Ovary (tissue), 9 donors: ENCODE measurements around the gene C11orf54. TPM values are rescaled to one million over a fixed set of nuclear protein-coding genes. Genes with fewer than 3 reads are reported as not detected.

Source experiments
- DNase-seq, 5 donors: peaks; one replicate each; pipeline ENCODE4 v3.0.0-alpha.2; 2019 to 2020
- H3K27ac ChIP-seq, 2 donors: fragments of 200-600 bp; one replicate each; pipeline versions ENCODE4 v1.5.1 to v1.8.0; 2019 to 2022
- H3K27me3 ChIP-seq: fragments of 200-600 bp; one replicate; pipeline ENCODE4 v1.8.0; 2022
- H3K36me3 ChIP-seq: fragments of 200-600 bp; sonication (generic); one replicate; pipeline ENCODE4 v1.5.1; 2019
- H3K4me1 ChIP-seq: one replicate; pipeline ENCODE4 v1.8.1; 2013; ENCODE audit warnings: mild to moderate bottlenecking, moderate library complexity; ENCODE audit not compliant: insufficient read depth
- H3K4me3 ChIP-seq: fragments of 200-600 bp; sonication (generic); one replicate; pipeline ENCODE4 v1.5.1; 2017
- H3K9me3 ChIP-seq, 2 donors: fragments of 200-600 bp in 1 of 2; sonication (generic) in 1 of 2; one replicate each; pipeline versions ENCODE4 v1.5.1 to v1.8.1; 2013 to 2019; ENCODE audit warnings: mild to moderate bottlenecking in 1 of 2, moderate library complexity in 1 of 2
- EP300 ChIP-seq: sonication (generic); formaldehyde crosslinking; IDR thresholded peaks from one replicate; pipeline ENCODE4 v1.6.1; 2017; ENCODE audit warnings: antibody characterized with exemption
- POLR2A ChIP-seq: fragments of 450-650 bp; IDR thresholded peaks from one replicate; pipeline ENCODE4 v1.6.1; 2017; ENCODE audit warnings: antibody characterized with exemption, mild to moderate bottlenecking, moderate library complexity
- WGBS, 3 donors: extraction: QIAGEN DNeasy Blood & Tissue Kit in 1 of 3; methylation state at CpG; one replicate each; pipeline versions ENCODE4 v1.1.5 to v1.1.7; 2013 to 2017; 5-methylcytosine and 5-hydroxymethylcytosine counted together
- intact Hi-C, 4 donors: fragments of 100-400 bp; cut with DNase I; formaldehyde crosslinking; loops; one replicate each; pipeline versions ENCODE4 v1.11.0 to v1.15.1; 2022 to 2023
- polyA plus RNA-seq, 2 donors: library from polyadenylated mRNA; stranded (reverse); fragments of 200-250 nt in 1 of 2; fragments of 350-450 nt in 1 of 2; fragmentation: Illumina TruSeq in 1 of 2; extraction: RNeasy Lipid Tissue Mini Kit (QIAGEN cat#74804) in 1 of 2; gene quantifications; one replicate each; pipeline ENCODE4 v1.2.3, GENCODE V29; 2013 to 2014
- total RNA-seq, 7 donors: library from RNA; depleted of rRNA in 2 of 7; stranded (reverse); fragments of >200 nt in 2 of 7; fragmentation: NEBNext Ultra II Directional in 3 of 7; extraction: Animal tissue kit (Norgen Biotek cat#: 25700) in 3 of 7; gene quantifications; one replicate each; pipeline versions ENCODE4 v1.1.0 to v1.2.4, GENCODE V29; 2016 to 2023
- TF ChIP-seq, protein P1 (sequence below), 3 donors: fragments of 450-650 bp in 2 of 3; fragments of 200-600 bp in 1 of 3; IDR thresholded peaks; one replicate each; pipeline versions ENCODE4 v1.5.1 to v1.8.0; 2016 to 2022; ENCODE audit warnings: antibody characterized with exemption in 3 of 3, mild to moderate bottlenecking in 1 of 3
- donor health status: DM: no; HTN: no; CAD: no; lungs with moderate emphysema.
- donor health status: DM: no; HTN: no; CAD: no.
- donor health status: Bipolar disorder and iron deficiency.
- donor health status: DM: yes; HTN: yes; CAD: no.
- donor health status: DM: no; HTN: no; CAD: no.
- donor health status: DM: yes; HTN: yes; CAD: no.

The C11orf54 gene
- total and polyA plus RNA-seq, 9 donors: 22.8 to 48.0 (median 36.0) TPM

DNA sequence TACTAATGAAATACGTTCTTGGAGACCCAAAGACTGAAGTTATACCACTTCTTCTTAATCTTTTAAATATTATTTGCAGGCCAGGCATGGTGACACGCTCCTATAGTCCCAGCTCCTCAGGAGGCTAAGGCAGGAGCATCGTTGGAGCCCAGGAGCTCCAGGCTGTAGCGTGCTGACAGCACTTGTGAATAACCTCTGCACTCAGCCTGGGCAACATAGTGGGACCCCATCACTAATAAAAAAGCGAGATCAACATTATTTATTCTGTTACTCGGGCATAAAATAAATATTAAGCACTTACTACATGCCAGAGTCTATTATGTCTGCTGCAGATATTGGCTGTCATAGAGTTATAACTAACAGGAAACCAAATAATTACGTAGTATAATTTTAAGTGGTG is 41.9 kb downstream of the C11orf54 start:
- WGBS, 3 donors: 39 to 42% (median 41%) methylated on average over 7 of the region's 7 CpGs
- intact Hi-C loops: loop anchor here in 3 of 4 donors (5.0 kb wide), 1 partner anchor 41 kb away; the partner anchor contains the start of genes C11orf54 (in 3 of the 3) and TAF1D (in 3 of the 3)
- peak overlapping the region; percentile 96 for H3K4me3 ChIP-seq
- no peaks in the 10 kb centered on the region for H3K27me3 ChIP-seq
- H3K9me3 ChIP-seq: no peaks in the 10 kb centered on the region
- peaks cover 8% of the 10 kb centered on the region for H3K4me1 ChIP-seq
- TF ChIP-seq, protein P1, sequence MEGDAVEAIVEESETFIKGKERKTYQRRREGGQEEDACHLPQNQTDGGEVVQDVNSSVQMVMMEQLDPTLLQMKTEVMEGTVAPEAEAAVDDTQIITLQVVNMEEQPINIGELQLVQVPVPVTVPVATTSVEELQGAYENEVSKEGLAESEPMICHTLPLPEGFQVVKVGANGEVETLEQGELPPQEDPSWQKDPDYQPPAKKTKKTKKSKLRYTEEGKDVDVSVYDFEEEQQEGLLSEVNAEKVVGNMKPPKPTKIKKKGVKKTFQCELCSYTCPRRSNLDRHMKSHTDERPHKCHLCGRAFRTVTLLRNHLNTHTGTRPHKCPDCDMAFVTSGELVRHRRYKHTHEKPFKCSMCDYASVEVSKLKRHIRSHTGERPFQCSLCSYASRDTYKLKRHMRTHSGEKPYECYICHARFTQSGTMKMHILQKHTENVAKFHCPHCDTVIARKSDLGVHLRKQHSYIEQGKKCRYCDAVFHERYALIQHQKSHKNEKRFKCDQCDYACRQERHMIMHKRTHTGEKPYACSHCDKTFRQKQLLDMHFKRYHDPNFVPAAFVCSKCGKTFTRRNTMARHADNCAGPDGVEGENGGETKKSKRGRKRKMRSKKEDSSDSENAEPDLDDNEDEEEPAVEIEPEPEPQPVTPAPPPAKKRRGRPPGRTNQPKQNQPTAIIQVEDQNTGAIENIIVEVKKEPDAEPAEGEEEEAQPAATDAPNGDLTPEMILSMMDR (IDR thresholded peaks at IDR 0.05): no peak
- TF ChIP-seq POLR2A: no peak
- TF ChIP-seq EP300: no peak
- DNase-seq: no peak
- no peak overlapping the region for H3K27ac ChIP-seq
- no peaks in the 10 kb centered on the region for H3K36me3 ChIP-seq

DNA sequence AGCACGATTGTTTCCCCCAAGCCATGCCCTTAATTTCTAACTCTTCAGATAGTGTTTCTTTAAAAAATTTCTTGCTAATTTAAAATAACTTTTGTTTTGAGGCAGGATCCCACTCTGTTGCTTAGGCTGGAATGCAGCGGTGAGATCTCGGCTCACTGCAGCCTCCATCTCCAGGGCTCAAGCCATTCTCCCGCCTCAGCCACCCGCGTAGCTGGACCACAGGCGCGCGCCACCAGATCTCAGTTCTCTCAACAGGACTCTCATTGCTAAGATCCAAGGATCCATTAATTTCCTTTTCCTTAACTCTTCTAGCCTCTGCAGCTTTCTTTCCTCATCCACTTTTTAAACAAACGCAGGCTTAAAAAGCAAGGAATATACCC is 42.3 kb downstream of the C11orf54 start:
- Histone ChIP-seq H3K4me1 (peaks cover 8% of the 10 kb centered on the region), H3K36me3 (no peaks in the 10 kb centered on the region), H3K27ac (no peak overlapping the region), H3K4me3 (peak overlapping the region; percentile 96), H3K9me3 (no peaks in the 10 kb centered on the region), H3K27me3 (no peaks in the 10 kb centered on the region)
- no peak for DNase-seq
- TF ChIP-seq, protein P1 (IDR thresholded peaks at IDR 0.05): peak in 1 of 3 donors; percentile 58
- no peak for TF ChIP-seq EP300
- intact Hi-C loops: loop anchor here in 3 of 4 donors (5.0 kb wide), 1 partner anchor 41 kb away; the partner anchor contains the start of genes C11orf54 (in 3 of the 3) and TAF1D (in 3 of the 3)
- WGBS, 3 donors: 0% methylated on average over 10 of the region's 10 CpGs

DNA sequence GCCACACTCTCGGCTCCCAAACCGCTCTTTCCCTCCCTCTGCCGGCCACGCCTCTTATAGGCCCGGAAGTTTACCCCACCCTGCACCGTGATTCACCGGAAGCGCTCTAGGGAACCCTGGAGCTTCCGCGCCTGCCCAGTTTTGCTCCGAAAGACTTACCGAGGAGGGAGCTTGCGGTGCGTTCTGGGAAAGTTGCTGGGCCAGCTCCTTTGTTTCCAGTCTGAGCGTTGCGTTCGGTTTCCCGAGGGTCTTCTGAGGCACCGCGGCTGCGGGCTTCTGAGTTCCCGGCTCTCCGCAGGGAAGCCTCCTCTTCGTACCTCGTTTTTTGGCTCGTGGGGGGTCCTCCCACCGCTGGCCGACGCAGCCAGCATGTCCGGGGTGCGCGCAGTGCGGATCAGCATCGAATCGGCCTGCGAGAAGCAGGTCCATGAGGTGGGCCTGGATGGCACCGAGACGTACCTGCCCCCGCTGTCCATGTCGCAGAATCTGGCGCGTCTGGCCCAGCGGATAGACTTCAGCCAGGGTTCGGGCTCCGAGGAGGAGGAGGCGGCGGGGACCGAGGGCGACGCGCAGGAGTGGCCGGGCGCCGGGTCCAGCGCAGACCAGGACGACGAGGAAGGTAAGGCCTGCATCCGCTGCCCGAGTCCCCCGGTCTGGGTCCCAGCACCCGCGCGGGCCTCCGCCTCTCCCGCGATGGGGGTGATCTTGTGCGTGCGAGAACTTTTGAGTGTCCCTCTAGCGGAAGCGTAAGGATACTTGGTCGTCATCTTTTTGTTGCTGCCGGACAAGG is 42.9 kb downstream of the C11orf54 start, which contains the start of gene MED17:
Gene MED17 (plus strand): TSS at position 138 of the 790 bp plus-strand sequence. CDS start 232 bp downstream, at position 370.
- peaks cover 8% of the 10 kb centered on the region for H3K4me1 ChIP-seq
- peak; percentile 76 for TF ChIP-seq POLR2A
- TF ChIP-seq, protein P1 (IDR thresholded peaks at IDR 0.05): peak in 1 of 3 donors; percentile 58
- TF ChIP-seq EP300: no peak
- H3K27me3 ChIP-seq: no peaks in the 10 kb centered on the region
- no peaks in the 10 kb centered on the region for H3K36me3 ChIP-seq
- peak within 1 kb of the TSS; percentile 96 for H3K4me3 ChIP-seq
- no peaks in the 10 kb centered on the region for H3K9me3 ChIP-seq
- intact Hi-C loops: loop anchor here in 3 of 4 donors (5.0 kb wide), 1 partner anchor 42 kb away; the partner anchor contains the start of genes C11orf54 (in 3 of the 3) and TAF1D (in 3 of the 3)
- H3K27ac ChIP-seq: peak within 1 kb of the TSS; percentile 37 to 80
- WGBS, 3 donors: 0% methylated on average over 70 to 72 of the region's 72 CpGs
- DNase-seq: peak; percentile 89 to 92 (median 90)

DNA sequence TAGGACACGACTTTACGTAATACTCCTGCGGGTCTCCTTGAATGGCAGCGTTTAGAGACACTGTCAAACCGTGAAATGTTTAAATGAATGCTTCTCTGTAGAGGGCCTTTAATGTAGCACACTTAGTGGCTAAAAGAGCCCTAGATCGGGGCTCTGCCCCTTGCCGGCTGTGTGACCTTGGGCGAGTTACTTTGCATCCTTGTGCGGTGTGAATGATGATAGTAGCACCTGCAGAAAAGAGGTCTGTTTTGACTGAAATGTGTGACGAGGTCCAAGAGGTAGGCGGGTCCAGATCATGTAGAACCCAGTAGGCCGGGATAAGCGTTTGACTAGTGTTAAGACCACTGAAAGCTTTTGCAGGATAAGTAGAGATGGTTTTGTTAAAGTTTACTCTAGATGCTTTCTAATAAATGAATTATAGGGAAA is 43.5 kb downstream of the C11orf54 start:
- no peaks in the 10 kb centered on the region for H3K9me3 ChIP-seq
- intact Hi-C loops: loop anchor here in 3 of 4 donors (5.0 kb wide), 1 partner anchor 43 kb away; the partner anchor contains the start of genes C11orf54 (in 3 of the 3) and TAF1D (in 3 of the 3)
- H3K36me3 ChIP-seq: no peaks in the 10 kb centered on the region
- 0% methylated on average over 13 of the region's 13 CpGs for WGBS, 3 donors
- peak overlapping the region; percentile 96 for H3K4me3 ChIP-seq
- H3K4me1 ChIP-seq: peaks cover 8% of the 10 kb centered on the region
- DNase-seq: no peak
- H3K27me3 ChIP-seq: no peaks in the 10 kb centered on the region
- peak overlapping the region in 1 of 2 donors; percentile 80 for H3K27ac ChIP-seq
- TF ChIP-seq EP300 (no peak), POLR2A (no peak)
- TF ChIP-seq, protein P1 (IDR thresholded peaks at IDR 0.05): no peak
